DMS114 treated with DMSO at 0.1 percent for 48 hours (cell line): ENCODE measurements around the gene SIRT4.
"Not testable (repeated sequence)": the region's sequence is repeated elsewhere in the genome, so short reads cannot be mapped to it uniquely, and the experiment has no call there.

Experiments used
- DNase-seq: peaks from one replicate; lab custom pipeline; 2025; ENCODE audit not compliant: unreplicated experiment; lab: John Stamatoyannopoulos, UW

SIRT4 gene

GRCh38 chr12:120332523-120332922, 30.4 kb downstream of the SIRT4 start:
- no peak for DNase-seq

- DNase-seq: not testable (repeated sequence)
Measured at GRCh38 chr12:120335447-120335846, 33.3 kb downstream of the SIRT4 start.

GRCh38 chr12:120336392-120336791, 34.3 kb downstream of the SIRT4 start:
- not testable (repeated sequence) for DNase-seq

GRCh38 chr12:120337730-120338129, 35.6 kb downstream of the SIRT4 start:
- DNase-seq: no peak

GRCh38 chr12:120339256-120339655, 37.1 kb downstream of the SIRT4 start:
- DNase-seq: no peak

GRCh38 chr12:120342175-120343038, 40.3 kb downstream of the SIRT4 start:
- no peak for DNase-seq

GRCh38 chr12:120343039-120343537, 41.0 kb downstream of the SIRT4 start:
- no peak for DNase-seq

GRCh38 chr12:120343692-120344091, 41.6 kb downstream of the SIRT4 start:
- DNase-seq: no peak

GRCh38 chr12:120346031-120346430, 43.9 kb downstream of the SIRT4 start:
- no peak for DNase-seq

- peak; percentile 14 for DNase-seq
Measured at GRCh38 chr12:120346681-120347080, 44.6 kb downstream of the SIRT4 start.

- DNase-seq: no peak
Measured at GRCh38 chr12:120347766-120348165, 45.6 kb downstream of the SIRT4 start.

- no peak for DNase-seq
Measured at GRCh38 chr12:120350576-120351350, 48.6 kb downstream of the SIRT4 start.

GRCh38 chr12:120352117-120352516, 50.0 kb downstream of the SIRT4 start:
- no peak for DNase-seq

- DNase-seq: no peak
Measured at GRCh38 chr12:120353136-120353535, 51.0 kb downstream of the SIRT4 start.

GRCh38 chr12:120353556-120354317, 51.6 kb downstream of the SIRT4 start:
- no peak for DNase-seq

- DNase-seq: peak; percentile 46
Measured at GRCh38 chr12:120356567-120357030, 54.5 kb downstream of the SIRT4 start.

- no peak for DNase-seq
Measured at GRCh38 chr12:120357104-120357503, 55.0 kb downstream of the SIRT4 start.

- no peak for DNase-seq
Measured at GRCh38 chr12:120358412-120359100, 56.4 kb downstream of the SIRT4 start.

GRCh38 chr12:120359128-120359527, 57.0 kb downstream of the SIRT4 start:
- DNase-seq: no peak

GRCh38 chr12:120361506-120362208, 59.5 kb downstream of the SIRT4 start:
- no peak for DNase-seq
